Activated naive CD4-positive, alpha-beta T cell treated with anti-CD3 and anti-CD28 coated beads, Interleukin-2, amount 10 ng/mL, durations not matched to agents 7 days and 5 days (primary cell): ENCODE measurements around the gene SNCAIP.

ENCODE experiments used
- CTCF ChIA-PET: fragments of 350-600 bp; sonication (Branson Sonifier 250); formaldehyde crosslinking; loops from one replicate; lab custom pipeline; 2021; ENCODE audit warnings: antibody characterized with exemption; lab: Charles Lee
- DNase-seq: peaks from one replicate; pipeline ENCODE4 v3.0.0-alpha.2; 2020
- H3K27ac Mint-ChIP-seq: one replicate; pipeline ENCODE4 v1.8.0; 2021; ENCODE audit warnings: mild to moderate bottlenecking, moderate library complexity, mixed read lengths
- H3K27me3 Mint-ChIP-seq: one replicate; pipeline ENCODE4 v1.8.0; 2021; ENCODE audit warnings: mild to moderate bottlenecking, mixed read lengths
- H3K36me3 Mint-ChIP-seq: one replicate; pipeline ENCODE4 v1.8.0; 2021; ENCODE audit warnings: mixed read lengths
- H3K4me1 Mint-ChIP-seq: one replicate; pipeline ENCODE4 v1.8.0; 2021; ENCODE audit warnings: mixed read lengths
- H3K4me3 Mint-ChIP-seq: one replicate; pipeline ENCODE4 v1.8.0; 2021; ENCODE audit warnings: mild to moderate bottlenecking, moderate library complexity, mixed read lengths
- H3K9me3 Mint-ChIP-seq: one replicate; pipeline ENCODE4 v1.8.0; 2021; ENCODE audit warnings: mixed read lengths

SNCAIP gene

GRCh38 chr5:122385808-122386207 is 73.8 kb downstream of the SNCAIP start:
- Mint-ChIP-seq H3K36me3 (no peaks in the 10 kb centered on the region), H3K27ac (no peak overlapping the region), H3K9me3 (peaks cover 4% of the 10 kb centered on the region), H3K27me3 (no peaks in the 10 kb centered on the region), H3K4me3 (no peak overlapping the region), H3K4me1 (no peaks in the 10 kb centered on the region)
- CTCF ChIA-PET = no interaction called here
- no peak for DNase-seq

- CTCF ChIA-PET = no interaction called here
- no peaks in the 10 kb centered on the region for H3K36me3 Mint-ChIP-seq
- no peaks in the 10 kb centered on the region for H3K4me1 Mint-ChIP-seq
- no peak for DNase-seq
- no peak overlapping the region for H3K27ac Mint-ChIP-seq
- no peaks in the 10 kb centered on the region for H3K9me3 Mint-ChIP-seq
- no peak overlapping the region for H3K4me3 Mint-ChIP-seq
- no peaks in the 10 kb centered on the region for H3K27me3 Mint-ChIP-seq
Observed at GRCh38 chr5:122390154-122390553, 78.1 kb downstream of the SNCAIP start.

GRCh38 chr5:122390694-122391093 is 78.7 kb downstream of the SNCAIP start:
- CTCF ChIA-PET = no interaction called here
- Mint-ChIP-seq H3K9me3 (no peaks in the 10 kb centered on the region), H3K4me1 (no peaks in the 10 kb centered on the region), H3K4me3 (no peak overlapping the region), H3K27ac (no peak overlapping the region), H3K27me3 (no peaks in the 10 kb centered on the region), H3K36me3 (no peaks in the 10 kb centered on the region)
- no peak for DNase-seq

GRCh38 chr5:122391621-122392020 is 79.6 kb downstream of the SNCAIP start:
- Mint-ChIP-seq H3K9me3 (no peaks in the 10 kb centered on the region), H3K4me1 (no peaks in the 10 kb centered on the region), H3K27ac (no peak overlapping the region), H3K27me3 (no peaks in the 10 kb centered on the region), H3K36me3 (no peaks in the 10 kb centered on the region), H3K4me3 (no peak overlapping the region)
- CTCF ChIA-PET = no interaction called here
- DNase-seq = no peak

- H3K27me3 Mint-ChIP-seq = no peaks in the 10 kb centered on the region
- no peaks in the 10 kb centered on the region for H3K9me3 Mint-ChIP-seq
- no peak for DNase-seq
Observed at GRCh38 chr5:122392224-122392623, 80.2 kb downstream of the SNCAIP start.

GRCh38 chr5:122392824-122393223 is 80.8 kb downstream of the SNCAIP start:
- H3K36me3 Mint-ChIP-seq = no peaks in the 10 kb centered on the region
- H3K27ac Mint-ChIP-seq = no peak overlapping the region
- H3K9me3 Mint-ChIP-seq = no peaks in the 10 kb centered on the region
- no peaks in the 10 kb centered on the region for H3K4me1 Mint-ChIP-seq
- CTCF ChIA-PET = no interaction called here
- DNase-seq = no peak
- H3K4me3 Mint-ChIP-seq = no peak overlapping the region
- no peaks in the 10 kb centered on the region for H3K27me3 Mint-ChIP-seq

More at GRCh38 chr5:122392224-122392623, 80.2 kb downstream of the SNCAIP start:
- CTCF ChIA-PET = no interaction called here
- no peak overlapping the region for H3K27ac Mint-ChIP-seq
- no peak overlapping the region for H3K4me3 Mint-ChIP-seq
- H3K36me3 Mint-ChIP-seq = no peaks in the 10 kb centered on the region
- H3K4me1 Mint-ChIP-seq = no peaks in the 10 kb centered on the region

- Mint-ChIP-seq H3K4me1 (no peaks in the 10 kb centered on the region), H3K27ac (no peak overlapping the region), H3K27me3 (no peaks in the 10 kb centered on the region), H3K9me3 (no peaks in the 10 kb centered on the region), H3K36me3 (no peaks in the 10 kb centered on the region), H3K4me3 (no peak overlapping the region)
- CTCF ChIA-PET = no interaction called here
- DNase-seq = no peak
Observed at GRCh38 chr5:122394284-122394930, 82.4 kb downstream of the SNCAIP start.

GRCh38 chr5:122398016-122398415 is 86.0 kb downstream of the SNCAIP start:
- Mint-ChIP-seq H3K4me3 (no peak overlapping the region), H3K4me1 (no peaks in the 10 kb centered on the region), H3K36me3 (no peaks in the 10 kb centered on the region), H3K9me3 (no peaks in the 10 kb centered on the region), H3K27me3 (no peaks in the 10 kb centered on the region), H3K27ac (no peak overlapping the region)
- no peak for DNase-seq
- CTCF ChIA-PET = no interaction called here

GRCh38 chr5:122400341-122400740 is 88.3 kb downstream of the SNCAIP start:
- H3K36me3 Mint-ChIP-seq = no peaks in the 10 kb centered on the region

GRCh38 chr5:122400938-122401337 is 88.9 kb downstream of the SNCAIP start:
- Mint-ChIP-seq H3K4me3 (no peak overlapping the region), H3K27me3 (no peaks in the 10 kb centered on the region), H3K27ac (no peak overlapping the region), H3K36me3 (no peaks in the 10 kb centered on the region), H3K9me3 (no peaks in the 10 kb centered on the region), H3K4me1 (no peaks in the 10 kb centered on the region)
- no peak for DNase-seq
- CTCF ChIA-PET = no interaction called here

More at GRCh38 chr5:122400341-122400740, 88.3 kb downstream of the SNCAIP start:
- no peaks in the 10 kb centered on the region for H3K9me3 Mint-ChIP-seq
- H3K27me3 Mint-ChIP-seq = no peaks in the 10 kb centered on the region
- H3K4me1 Mint-ChIP-seq = no peaks in the 10 kb centered on the region
- no peak overlapping the region for H3K4me3 Mint-ChIP-seq
- CTCF ChIA-PET = no interaction called here
- DNase-seq = no peak
- H3K27ac Mint-ChIP-seq = no peak overlapping the region

GRCh38 chr5:122401976-122402725 is 90.1 kb downstream of the SNCAIP start:
- CTCF ChIA-PET = no interaction called here
- no peaks in the 10 kb centered on the region for H3K4me1 Mint-ChIP-seq
- DNase-seq = no peak
- H3K4me3 Mint-ChIP-seq = no peak overlapping the region
- H3K9me3 Mint-ChIP-seq = no peaks in the 10 kb centered on the region
- no peaks in the 10 kb centered on the region for H3K36me3 Mint-ChIP-seq
- no peaks in the 10 kb centered on the region for H3K27me3 Mint-ChIP-seq
- no peak overlapping the region for H3K27ac Mint-ChIP-seq

- no peaks in the 10 kb centered on the region for H3K4me1 Mint-ChIP-seq
- no peak overlapping the region for H3K4me3 Mint-ChIP-seq
- no peaks in the 10 kb centered on the region for H3K36me3 Mint-ChIP-seq
- no peak overlapping the region for H3K27ac Mint-ChIP-seq
- no peaks in the 10 kb centered on the region for H3K27me3 Mint-ChIP-seq
- H3K9me3 Mint-ChIP-seq = no peaks in the 10 kb centered on the region
- CTCF ChIA-PET = no interaction called here
- DNase-seq = no peak
Observed at GRCh38 chr5:122402955-122403685, 91.1 kb downstream of the SNCAIP start.

- H3K27ac Mint-ChIP-seq = no peak overlapping the region
- no peaks in the 10 kb centered on the region for H3K4me1 Mint-ChIP-seq
- CTCF ChIA-PET = no interaction called here
- no peak overlapping the region for H3K4me3 Mint-ChIP-seq
- no peaks in the 10 kb centered on the region for H3K36me3 Mint-ChIP-seq
- H3K27me3 Mint-ChIP-seq = no peaks in the 10 kb centered on the region
- DNase-seq = no peak
- no peaks in the 10 kb centered on the region for H3K9me3 Mint-ChIP-seq
Observed at GRCh38 chr5:122404018-122404417, 92.0 kb downstream of the SNCAIP start.

- H3K27ac Mint-ChIP-seq = no peak overlapping the region
- H3K27me3 Mint-ChIP-seq = no peaks in the 10 kb centered on the region
- no peaks in the 10 kb centered on the region for H3K4me1 Mint-ChIP-seq
- DNase-seq = no peak
- CTCF ChIA-PET = no interaction called here
- H3K9me3 Mint-ChIP-seq = no peaks in the 10 kb centered on the region
- no peaks in the 10 kb centered on the region for H3K36me3 Mint-ChIP-seq
- no peak overlapping the region for H3K4me3 Mint-ChIP-seq
Observed at GRCh38 chr5:122404653-122405362, 92.8 kb downstream of the SNCAIP start.
